ENCODE results near the gene GPC2.
"Not testable (repeated sequence)": the region's sequence is repeated elsewhere in the genome, so short reads cannot be mapped to it uniquely, and the experiment has no call there.

The GPC2 gene

GRCh38 chr7:100215895-100216294 is 38.7 kb upstream of the GPC2 start:
- Histone ChIP-seq H3K4me1 (ENCODE audit: control insufficient read depth, insufficient read depth, low read length) (no peaks in the 10 kb centered on the region), H3K9me3 (ENCODE audit: control insufficient read depth, insufficient read depth, low read length) (no peaks in the 10 kb centered on the region), H3K4me3 (ENCODE audit: low read depth, low read length) (no peak overlapping the region), H3K36me3 (ENCODE audit: control insufficient read depth, insufficient read depth, low read length) (no peaks in the 10 kb centered on the region), H3K27me3 (ENCODE audit: control insufficient read depth, insufficient read depth, low read length) (peaks cover 16% of the 10 kb centered on the region), H3K9ac (ENCODE audit: low read depth, low read length) (no peak overlapping the region)

GRCh38 chr7:100214356-100214755 is 37.2 kb upstream of the GPC2 start:
- peaks cover 18% of the 10 kb centered on the region for H3K27me3 ChIP-seq (ENCODE audit: control insufficient read depth, insufficient read depth, low read length)
- not testable (repeated sequence) for H3K4me1 ChIP-seq (ENCODE audit: control insufficient read depth, insufficient read depth, low read length); H3K9ac ChIP-seq (ENCODE audit: low read depth, low read length)

GRCh38 chr7:100213672-100214071 is 36.5 kb upstream of the GPC2 start:
- Histone ChIP-seq H3K36me3 (ENCODE audit: control insufficient read depth, insufficient read depth, low read length) (no peaks in the 10 kb centered on the region), H3K27me3 (ENCODE audit: control insufficient read depth, insufficient read depth, low read length) (peaks cover 18% of the 10 kb centered on the region), H3K9me3 (ENCODE audit: control insufficient read depth, insufficient read depth, low read length) (no peaks in the 10 kb centered on the region), H3K4me3 (ENCODE audit: low read depth, low read length) (no peak overlapping the region), H3K4me1 (ENCODE audit: control insufficient read depth, insufficient read depth, low read length) (no peaks in the 10 kb centered on the region), H3K9ac (ENCODE audit: low read depth, low read length) (no peak overlapping the region)

More at GRCh38 chr7:100214356-100214755, 37.2 kb upstream of the GPC2 start:
- H3K36me3 ChIP-seq (ENCODE audit: control insufficient read depth, insufficient read depth, low read length); H3K9me3 ChIP-seq (ENCODE audit: control insufficient read depth, insufficient read depth, low read length); H3K4me3 ChIP-seq (ENCODE audit: low read depth, low read length): not testable (repeated sequence)

- Histone ChIP-seq H3K4me1 (ENCODE audit: control insufficient read depth, insufficient read depth, low read length) (no peaks in the 10 kb centered on the region), H3K9me3 (ENCODE audit: control insufficient read depth, insufficient read depth, low read length) (no peaks in the 10 kb centered on the region), H3K9ac (ENCODE audit: low read depth, low read length) (no peak overlapping the region), H3K36me3 (ENCODE audit: control insufficient read depth, insufficient read depth, low read length) (no peaks in the 10 kb centered on the region), H3K4me3 (ENCODE audit: low read depth, low read length) (no peak overlapping the region), H3K27me3 (ENCODE audit: control insufficient read depth, insufficient read depth, low read length) (peaks cover 18% of the 10 kb centered on the region)
These were observed 35.6 kb upstream of the GPC2 start for GRCh38 chr7:100212631-100213286.

- Histone ChIP-seq H3K36me3 (ENCODE audit: control insufficient read depth, insufficient read depth, low read length) (no peaks in the 10 kb centered on the region), H3K4me3 (ENCODE audit: low read depth, low read length) (no peak overlapping the region), H3K27me3 (ENCODE audit: control insufficient read depth, insufficient read depth, low read length) (peaks cover 18% of the 10 kb centered on the region), H3K9me3 (ENCODE audit: control insufficient read depth, insufficient read depth, low read length) (no peaks in the 10 kb centered on the region), H3K4me1 (ENCODE audit: control insufficient read depth, insufficient read depth, low read length) (no peaks in the 10 kb centered on the region), H3K9ac (ENCODE audit: low read depth, low read length) (no peak overlapping the region)
These were observed 34.2 kb upstream of the GPC2 start for GRCh38 chr7:100211342-100211780.

GRCh38 chr7:100210805-100211204 is 33.6 kb upstream of the GPC2 start:
- no peak overlapping the region for H3K9ac ChIP-seq (ENCODE audit: low read depth, low read length)
- H3K36me3 ChIP-seq (ENCODE audit: control insufficient read depth, insufficient read depth, low read length): no peaks in the 10 kb centered on the region
- H3K4me3 ChIP-seq (ENCODE audit: low read depth, low read length): no peak overlapping the region
- no peaks in the 10 kb centered on the region for H3K4me1 ChIP-seq (ENCODE audit: control insufficient read depth, insufficient read depth, low read length)
- H3K27me3 ChIP-seq (ENCODE audit: control insufficient read depth, insufficient read depth, low read length): peaks cover 14% of the 10 kb centered on the region
- no peaks in the 10 kb centered on the region for H3K9me3 ChIP-seq (ENCODE audit: control insufficient read depth, insufficient read depth, low read length)

GRCh38 chr7:100209493-100209892 is 32.3 kb upstream of the GPC2 start:
- Histone ChIP-seq H3K4me3 (ENCODE audit: low read depth, low read length) (no peak overlapping the region), H3K4me1 (ENCODE audit: control insufficient read depth, insufficient read depth, low read length) (no peaks in the 10 kb centered on the region), H3K9me3 (ENCODE audit: control insufficient read depth, insufficient read depth, low read length) (no peaks in the 10 kb centered on the region), H3K27me3 (ENCODE audit: control insufficient read depth, insufficient read depth, low read length) (peaks cover 14% of the 10 kb centered on the region), H3K36me3 (ENCODE audit: control insufficient read depth, insufficient read depth, low read length) (no peaks in the 10 kb centered on the region), H3K9ac (ENCODE audit: low read depth, low read length) (no peak overlapping the region)

- Histone ChIP-seq H3K4me1 (ENCODE audit: control insufficient read depth, insufficient read depth, low read length) (no peaks in the 10 kb centered on the region), H3K27me3 (ENCODE audit: control insufficient read depth, insufficient read depth, low read length) (peaks cover 14% of the 10 kb centered on the region), H3K36me3 (ENCODE audit: control insufficient read depth, insufficient read depth, low read length) (no peaks in the 10 kb centered on the region), H3K9me3 (ENCODE audit: control insufficient read depth, insufficient read depth, low read length) (no peaks in the 10 kb centered on the region), H3K4me3 (ENCODE audit: low read depth, low read length) (no peak overlapping the region), H3K9ac (ENCODE audit: low read depth, low read length) (no peak overlapping the region)
These were observed 31.8 kb upstream of the GPC2 start for GRCh38 chr7:100208911-100209408.

- Histone ChIP-seq H3K27me3 (ENCODE audit: control insufficient read depth, insufficient read depth, low read length) (no peaks in the 10 kb centered on the region), H3K4me3 (ENCODE audit: low read depth, low read length) (no peak overlapping the region), H3K9ac (ENCODE audit: low read depth, low read length) (no peak overlapping the region), H3K9me3 (ENCODE audit: control insufficient read depth, insufficient read depth, low read length) (no peaks in the 10 kb centered on the region), H3K36me3 (ENCODE audit: control insufficient read depth, insufficient read depth, low read length) (no peaks in the 10 kb centered on the region), H3K4me1 (ENCODE audit: control insufficient read depth, insufficient read depth, low read length) (no peaks in the 10 kb centered on the region)
These were observed 27.3 kb upstream of the GPC2 start for GRCh38 chr7:100204454-100204853.

- H3K27me3 ChIP-seq (ENCODE audit: control insufficient read depth, insufficient read depth, low read length): no peaks in the 10 kb centered on the region
- no peak overlapping the region for H3K9ac ChIP-seq (ENCODE audit: low read depth, low read length)
- no peaks in the 10 kb centered on the region for H3K36me3 ChIP-seq (ENCODE audit: control insufficient read depth, insufficient read depth, low read length)
- no peak overlapping the region for H3K4me3 ChIP-seq (ENCODE audit: low read depth, low read length)
- no peaks in the 10 kb centered on the region for H3K9me3 ChIP-seq (ENCODE audit: control insufficient read depth, insufficient read depth, low read length)
- no peaks in the 10 kb centered on the region for H3K4me1 ChIP-seq (ENCODE audit: control insufficient read depth, insufficient read depth, low read length)
These were observed 23.5 kb upstream of the GPC2 start for GRCh38 chr7:100200693-100201092.

- Histone ChIP-seq H3K27me3 (ENCODE audit: control insufficient read depth, insufficient read depth, low read length) (no peaks in the 10 kb centered on the region), H3K4me1 (ENCODE audit: control insufficient read depth, insufficient read depth, low read length) (no peaks in the 10 kb centered on the region), H3K4me3 (ENCODE audit: low read depth, low read length) (no peak overlapping the region), H3K9me3 (ENCODE audit: control insufficient read depth, insufficient read depth, low read length) (no peaks in the 10 kb centered on the region), H3K36me3 (ENCODE audit: control insufficient read depth, insufficient read depth, low read length) (no peaks in the 10 kb centered on the region), H3K9ac (ENCODE audit: low read depth, low read length) (no peak overlapping the region)
These were observed 21.1 kb upstream of the GPC2 start for GRCh38 chr7:100198266-100198665.

GRCh38 chr7:100195901-100196322 is 18.7 kb upstream of the GPC2 start:
- not testable (repeated sequence) for H3K27me3 ChIP-seq (ENCODE audit: control insufficient read depth, insufficient read depth, low read length); H3K4me3 ChIP-seq (ENCODE audit: low read depth, low read length); H3K9me3 ChIP-seq (ENCODE audit: control insufficient read depth, insufficient read depth, low read length); H3K4me1 ChIP-seq (ENCODE audit: control insufficient read depth, insufficient read depth, low read length); H3K9ac ChIP-seq (ENCODE audit: low read depth, low read length); H3K36me3 ChIP-seq (ENCODE audit: control insufficient read depth, insufficient read depth, low read length)

All from iPS-15b (cell line).